Hepatocyte (in vitro differentiated cells): Measurements from ENCODE around the gene NEUROG1. TPM values are rescaled to one million over a fixed set of nuclear protein-coding genes. Genes with fewer than 3 reads are reported as not detected.

Experiments
- DNase-seq: peaks from one replicate; pipeline ENCODE4 v3.0.0-alpha.2; 2016; ENCODE audit warnings: low spot score
- H2AFZ ChIP-seq: fragments of 200-600 bp; sonication (generic); 2 replicates; pipeline ENCODE4 v1.6.0; 2016; ENCODE audit warnings: antibody characterized with exemption, mild to moderate bottlenecking
- H3K27ac ChIP-seq: fragments of 200-600 bp; sonication (generic); 2 replicates; pipeline ENCODE4 v1.5.1; 2016; ENCODE audit warnings: mild to moderate bottlenecking
- H3K27me3 ChIP-seq: fragments of 200-600 bp; sonication (generic); 2 replicates; pipeline ENCODE4 v1.6.1; 2016
- H3K36me3 ChIP-seq: fragments of 200-600 bp; sonication (generic); replicated peaks from 2 replicates; pipeline ENCODE4 v1.5.1; 2016; ENCODE audit warnings: low read depth; ENCODE audit not compliant: insufficient read depth
- H3K4me1 ChIP-seq: fragments of 200-600 bp; sonication (generic); 2 replicates; pipeline ENCODE4 v1.5.1; 2016; ENCODE audit warnings: mild to moderate bottlenecking, moderate library complexity; ENCODE audit not compliant: insufficient read depth
- H3K4me2 ChIP-seq: fragments of 200-600 bp; sonication (generic); 2 replicates; pipeline ENCODE4 v1.6.0; 2016
- H3K4me3 ChIP-seq: fragments of 200-600 bp; sonication (generic); 2 replicates; pipeline ENCODE4 v1.5.1; 2016; ENCODE audit warnings: mild to moderate bottlenecking
- H3K79me2 ChIP-seq: fragments of 200-600 bp; sonication (generic); 2 replicates; pipeline ENCODE4 v1.6.0; 2017; ENCODE audit warnings: mild to moderate bottlenecking
- H3K9me2 ChIP-seq: fragments of 200-600 bp; sonication (generic); replicated peaks from 2 replicates; pipeline ENCODE4 v1.6.0; 2017; ENCODE audit warnings: mild to moderate bottlenecking; ENCODE audit not compliant: insufficient read depth
- H3K9me3 ChIP-seq: fragments of 200-600 bp; sonication (generic); 2 replicates; pipeline ENCODE4 v1.5.1; 2016; ENCODE audit warnings: low read depth, mild to moderate bottlenecking
- H4K20me1 ChIP-seq: fragments of 200-600 bp; sonication (generic); 2 replicates; pipeline ENCODE4 v1.6.0; 2016; ENCODE audit warnings: mild to moderate bottlenecking; ENCODE audit not compliant: insufficient read depth, poor library complexity, severe bottlenecking
- CTCF ChIP-seq: fragments of 200-600 bp; sonication (generic); IDR thresholded peaks from 2 replicates; pipeline ENCODE4 v1.5.1; 2016; ENCODE audit warnings: antibody characterized with exemption, mild to moderate bottlenecking; ENCODE audit not compliant: poor library complexity
- EZH2 ChIP-seq: fragments of 200-600 bp; sonication (generic); IDR thresholded peaks from 2 replicates; pipeline ENCODE4 v1.6.1; 2016; ENCODE audit warnings: antibody characterized with exemption, mild to moderate bottlenecking, borderline replicate concordance
- EZH2phosphoT487 ChIP-seq: fragments of 200-600 bp; sonication (generic); IDR thresholded peaks from one replicate; pipeline ENCODE4 v1.6.1; 2018; ENCODE audit warnings: antibody characterized with exemption, mild to moderate bottlenecking, low read depth, moderate library complexity; ENCODE audit not compliant: unreplicated experiment, severe bottlenecking
- WGBS: methylation state at CpG from one replicate; pipeline ENCODE4 v1.1.6; 2016; ENCODE audit warnings: low lambda C conversion rate; ENCODE audit errors: missing lambda C conversion rate; 5-methylcytosine and 5-hydroxymethylcytosine counted together
- polyA plus RNA-seq: library from polyadenylated mRNA; unstranded; fragments of >200 nt; fragmentation: Nextera tagmentation; extraction: Ambion mirVana; gene quantifications from 2 replicates; pipeline ENCODE4 v1.2.1, GENCODE V29; 2016
- total RNA-seq: library from RNA; depleted of rRNA; stranded (reverse); fragments of >200 nt; gene quantifications from 2 replicates; pipeline ENCODE4 v1.2.3, GENCODE V29; 2014

The NEUROG1 gene
- total and polyA plus RNA-seq, 2 experiments from 2014 or later, result not detected

DNA sequence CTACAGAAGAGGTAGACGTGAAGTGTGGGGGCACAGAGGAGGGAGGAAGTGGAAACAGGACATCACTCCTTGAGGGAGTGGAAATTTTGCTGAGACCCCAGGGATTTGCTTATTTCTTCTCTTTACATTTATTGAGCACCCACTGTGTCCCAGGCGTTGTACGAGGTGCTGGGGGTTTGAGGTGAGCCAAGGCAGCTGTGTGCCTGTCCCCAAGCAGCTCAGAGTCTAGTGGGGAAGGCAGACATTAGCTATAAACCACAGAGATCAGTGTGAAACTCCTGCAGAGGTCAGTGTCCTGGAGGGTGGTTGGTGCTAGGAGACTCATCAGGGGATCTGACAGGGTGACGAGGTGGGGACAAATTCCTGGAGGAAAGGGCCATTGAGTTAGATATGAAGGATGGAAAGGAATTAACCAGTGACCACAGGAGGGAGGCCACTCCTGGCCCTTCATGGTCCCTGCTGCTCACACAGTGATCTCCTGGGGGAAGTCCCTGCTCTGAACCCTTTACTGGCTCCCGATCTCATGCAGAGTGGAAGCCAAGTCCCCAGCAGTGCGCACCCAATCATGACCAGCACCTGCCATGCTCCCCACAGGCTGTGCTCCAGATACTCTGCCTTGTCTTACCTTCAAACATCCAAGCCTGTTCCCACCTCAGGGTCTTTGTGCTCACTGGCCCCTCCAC lies 46.5 kb upstream of the NEUROG1 start:
- no peak for DNase-seq
- Histone ChIP-seq H3K4me3 (no peak overlapping the region), H3K4me1 (peaks cover 2% of the 10 kb centered on the region), H3K79me2 (no peaks in the 10 kb centered on the region), H3K36me3 (no peaks in the 10 kb centered on the region), H3K9me3 (no peaks in the 10 kb centered on the region), H3K9me2 (no peaks in the 10 kb centered on the region), H3K27ac (no peak overlapping the region), H3K27me3 (peaks cover 64% of the 10 kb centered on the region), H2AFZ (no peak overlapping the region), H4K20me1 (no peaks in the 10 kb centered on the region), H3K4me2 (no peak overlapping the region)
- 90% methylated on average over 6 of the region's 6 CpGs for WGBS
- TF ChIP-seq CTCF, result no peak
- TF ChIP-seq EZH2phosphoT487, result no peak
- no peak for TF ChIP-seq EZH2

DNA sequence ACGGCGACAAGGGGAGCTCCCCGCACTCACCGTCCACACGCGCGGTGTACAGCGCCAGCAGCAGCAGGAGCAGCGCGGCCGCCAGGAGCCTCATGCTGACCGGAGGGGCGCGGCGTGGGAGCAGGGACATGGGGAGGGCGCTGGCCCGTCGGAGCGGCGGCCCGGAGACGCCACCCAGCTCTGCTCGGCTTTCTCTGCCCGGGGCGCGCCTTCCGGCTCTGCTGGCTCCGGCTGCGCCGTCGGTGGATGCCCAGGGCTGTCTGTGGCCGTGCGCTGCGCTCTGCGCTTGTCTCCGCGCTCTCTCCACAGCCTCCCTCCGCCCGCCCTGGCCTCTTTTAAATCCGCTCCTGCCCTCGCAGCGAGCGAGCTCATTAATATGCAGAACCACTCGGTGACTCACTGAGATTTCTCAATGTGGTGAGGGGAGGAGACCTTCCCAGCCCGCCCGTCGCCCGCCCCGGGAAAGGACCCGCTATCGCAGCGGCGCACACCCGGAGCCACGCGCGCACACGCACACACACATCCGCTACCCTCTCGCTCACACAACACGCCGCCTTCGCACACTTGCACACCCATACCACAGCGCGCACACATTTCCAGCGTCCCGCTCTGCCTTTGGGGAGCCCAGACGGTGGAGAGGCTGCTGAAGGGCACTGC lies 43.0 kb upstream of the NEUROG1 start, which contains the start of gene CXCL14:
Gene CXCL14, minus strand, starts transcription at position 307 of the 657 bp plus-strand sequence. Its CDS starts 213 bp downstream, at position 94.
- Histone ChIP-seq H3K36me3 (no peaks in the 10 kb centered on the region), H4K20me1 (no peaks in the 10 kb centered on the region), H3K4me1 (peaks cover 4% of the 10 kb centered on the region), H3K4me3 (peak within 1 kb of the TSS; percentile 26), H3K9me3 (no peaks in the 10 kb centered on the region), H3K79me2 (no peaks in the 10 kb centered on the region), H3K4me2 (peak within 1 kb of the TSS; percentile 92), H3K27ac (peak within 1 kb of the TSS; percentile 20), H2AFZ (peak within 1 kb of the TSS; percentile 24), H3K9me2 (no peaks in the 10 kb centered on the region), H3K27me3 (peaks cover 66% of the 10 kb centered on the region)
- TF ChIP-seq EZH2 (no peak), CTCF (no peak), EZH2phosphoT487 (no peak)
- WGBS, result 1% methylated on average over 49 of the region's 68 CpGs
- DNase-seq, result peak; percentile 74

DNA sequence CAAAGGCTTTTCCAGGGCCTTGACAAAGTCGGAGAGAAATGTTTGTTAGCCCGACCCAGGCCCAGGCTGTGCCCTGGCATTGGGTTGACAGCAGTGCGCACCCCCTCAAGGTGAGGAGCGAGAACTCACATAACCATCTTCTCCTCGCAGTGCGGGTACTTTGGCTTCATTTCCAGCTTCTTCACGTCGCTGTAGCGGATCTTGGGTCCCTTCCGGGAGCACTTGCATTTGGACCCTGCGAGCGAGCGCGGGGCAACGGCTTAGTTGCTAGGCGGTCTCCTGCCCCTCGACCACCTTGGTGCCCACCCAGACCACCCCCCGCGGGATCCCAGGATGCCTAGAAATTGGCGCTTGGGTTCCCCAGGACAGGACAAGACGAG lies 42.5 kb upstream of the NEUROG1 start:
- Histone ChIP-seq H3K27ac (peak overlapping the region; percentile 20), H3K4me1 (peaks cover 4% of the 10 kb centered on the region), H3K27me3 (peaks cover 61% of the 10 kb centered on the region), H4K20me1 (no peaks in the 10 kb centered on the region), H3K4me3 (peak overlapping the region; percentile 26), H2AFZ (peak overlapping the region; percentile 24), H3K9me3 (no peaks in the 10 kb centered on the region), H3K9me2 (no peaks in the 10 kb centered on the region), H3K36me3 (no peaks in the 10 kb centered on the region), H3K4me2 (peak overlapping the region; percentile 92), H3K79me2 (no peaks in the 10 kb centered on the region)
- DNase-seq, result no peak
- TF ChIP-seq EZH2phosphoT487 (no peak), CTCF (no peak), EZH2 (no peak)
- WGBS, result 9% methylated on average over 21 of the region's 21 CpGs
